ENCODE measurements around the gene RXRA.

RXRA gene

DNA sequence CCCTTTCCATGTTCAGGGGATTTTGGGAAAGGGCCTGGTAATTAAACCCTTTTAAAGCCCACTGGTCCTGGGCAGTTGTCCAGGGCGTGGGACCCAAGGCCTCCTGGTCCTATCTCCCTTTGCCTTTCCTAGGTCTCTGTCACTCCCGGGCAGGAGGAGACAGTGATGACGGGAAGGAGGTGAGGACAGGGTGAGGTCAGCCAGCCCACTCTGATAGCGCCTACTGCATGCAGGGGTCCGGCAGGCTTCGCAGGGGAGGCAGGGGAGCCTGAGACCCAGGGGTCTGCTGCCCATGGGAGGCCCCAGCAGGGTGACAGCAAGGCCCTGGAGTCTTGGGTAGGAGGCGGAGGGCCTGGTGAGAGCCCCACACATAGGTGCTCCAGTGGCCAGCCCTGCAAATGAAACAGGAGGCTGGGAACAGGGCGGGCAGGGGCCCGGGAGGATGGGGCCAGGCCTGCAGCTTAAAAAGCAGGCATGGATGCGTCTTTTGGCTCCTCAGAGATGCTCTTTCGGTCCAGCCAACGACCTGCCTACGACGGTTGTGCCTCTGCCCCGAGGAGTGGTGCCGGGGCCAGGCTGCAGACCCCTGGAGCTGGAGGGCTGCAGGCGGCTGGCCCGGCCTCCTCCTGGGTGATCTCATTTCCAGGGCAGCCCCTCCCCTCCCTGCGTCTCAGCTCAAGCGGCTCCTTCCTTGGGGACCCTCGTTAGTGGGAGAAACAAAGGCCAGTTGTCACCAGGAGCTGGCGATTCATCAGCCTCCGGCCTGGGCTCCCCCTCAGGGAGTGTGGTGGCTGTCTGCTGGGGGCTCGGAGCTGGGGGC lies 6.7 kb upstream of the RXRA start:
- Histone ChIP-seq H3K9me2 (ENCODE audit: low read depth, low read length) (no peaks in the 10 kb centered on the region), H3K36me3 (ENCODE audit: insufficient read depth, low read length) (no peaks in the 10 kb centered on the region), H3K4me3 (ENCODE audit: low read depth, low read length, poor library complexity, severe bottlenecking) (no peak overlapping the region), H3K27ac (ENCODE audit: low read depth, low read length, poor library complexity, severe bottlenecking) (no peak overlapping the region), H3K4me1 (ENCODE audit: insufficient read depth, low read length, severe bottlenecking) (peaks cover 36% of the 10 kb centered on the region), H4K20me1 (ENCODE audit: insufficient read depth, low read length) (no peaks in the 10 kb centered on the region), H3K79me2 (ENCODE audit: insufficient read depth, low read length) (no peaks in the 10 kb centered on the region), H3K9me3 (ENCODE audit: low read length) (no peaks in the 10 kb centered on the region), H3K9ac (ENCODE audit: low read length) (no peak overlapping the region; the same call in 1 of the 2 replicates), H3F3A (ENCODE audit: insufficient read depth, low read length) (no peaks in the 10 kb centered on the region), H2AFZ (ENCODE audit: low read length) (no peak overlapping the region), H3K4me2 (ENCODE audit: low read length) (no peak overlapping the region), H3K27me3 (ENCODE audit: insufficient read depth, low read length) (no peaks in the 10 kb centered on the region)
- TF ChIP-seq CTCF (IDR thresholded peaks at IDR 0.05; ENCODE audit: low read length) (no peak), EZH2 (IDR thresholded peaks at IDR 0.05; ENCODE audit: borderline replicate concordance, low read length) (no peak)

- Histone ChIP-seq H3K36me3 (ENCODE audit: insufficient read depth, low read length) (no peaks in the 10 kb centered on the region), H2AFZ (ENCODE audit: low read length) (no peak overlapping the region), H4K20me1 (ENCODE audit: insufficient read depth, low read length) (no peaks in the 10 kb centered on the region), H3K79me2 (ENCODE audit: insufficient read depth, low read length) (no peaks in the 10 kb centered on the region), H3K9me3 (ENCODE audit: low read length) (no peaks in the 10 kb centered on the region), H3K27me3 (ENCODE audit: insufficient read depth, low read length) (no peaks in the 10 kb centered on the region), H3F3A (ENCODE audit: insufficient read depth, low read length) (no peaks in the 10 kb centered on the region), H3K4me2 (ENCODE audit: low read length) (peak overlapping the region; percentile 4; the same call in 1 of the 2 replicates), H3K4me3 (ENCODE audit: low read depth, low read length, poor library complexity, severe bottlenecking) (no peak overlapping the region), H3K9me2 (ENCODE audit: low read depth, low read length) (no peaks in the 10 kb centered on the region), H3K27ac (ENCODE audit: low read depth, low read length, poor library complexity, severe bottlenecking) (peak overlapping the region; percentile 71), H3K4me1 (ENCODE audit: insufficient read depth, low read length, severe bottlenecking) (peaks cover 36% of the 10 kb centered on the region), H3K9ac (ENCODE audit: low read length) (peak overlapping the region; percentile 26; the same call in 1 of the 2 replicates)
- TF ChIP-seq CTCF (IDR thresholded peaks at IDR 0.05; ENCODE audit: low read length): no peak
- no peak for TF ChIP-seq EZH2 (IDR thresholded peaks at IDR 0.05; ENCODE audit: borderline replicate concordance, low read length)
These were observed 6.0 kb upstream of the RXRA start for GRCh38 chr9:134320126-134320867.

GRCh38 chr9:134320868-134321471 lies 5.3 kb upstream of the RXRA start:
- Histone ChIP-seq H3K9me3 (ENCODE audit: low read length) (no peaks in the 10 kb centered on the region), H3K36me3 (ENCODE audit: insufficient read depth, low read length) (no peaks in the 10 kb centered on the region), H2AFZ (ENCODE audit: low read length) (no peak overlapping the region), H3K4me3 (ENCODE audit: low read depth, low read length, poor library complexity, severe bottlenecking) (no peak overlapping the region), H3F3A (ENCODE audit: insufficient read depth, low read length) (no peaks in the 10 kb centered on the region), H3K4me1 (ENCODE audit: insufficient read depth, low read length, severe bottlenecking) (peaks cover 36% of the 10 kb centered on the region), H3K27ac (ENCODE audit: low read depth, low read length, poor library complexity, severe bottlenecking) (peak overlapping the region; percentile 71), H3K79me2 (ENCODE audit: insufficient read depth, low read length) (no peaks in the 10 kb centered on the region), H3K9me2 (ENCODE audit: low read depth, low read length) (no peaks in the 10 kb centered on the region), H3K27me3 (ENCODE audit: insufficient read depth, low read length) (no peaks in the 10 kb centered on the region), H4K20me1 (ENCODE audit: insufficient read depth, low read length) (no peaks in the 10 kb centered on the region), H3K9ac (ENCODE audit: low read length) (no peak overlapping the region; the same call in 1 of the 2 replicates), H3K4me2 (ENCODE audit: low read length) (peak overlapping the region; percentile 16; the same call in 1 of the 2 replicates)
- TF ChIP-seq CTCF (IDR thresholded peaks at IDR 0.05; ENCODE audit: low read length) (no peak), EZH2 (IDR thresholded peaks at IDR 0.05; ENCODE audit: borderline replicate concordance, low read length) (no peak)
